DOHH2 (cell line): ENCODE data around the gene PTGIR.
A peak's percentile ranks its signal among the peaks of the same experiment; 100 is the strongest.

Experiments
- H3F3A ChIP-seq: fragments of 200-600 bp; sonication (generic), shearing (Covaris generic); 2 replicates; pipeline ENCODE4 v1.6.0; 2016; ENCODE audit warnings: antibody characterized with exemption, mild to moderate bottlenecking; ENCODE audit not compliant: control insufficient read depth, insufficient read depth
- H3K27ac ChIP-seq: fragments of 200-600 bp; sonication (generic); 2 replicates; pipeline ENCODE4 v1.5.1; 2014; ENCODE audit warnings: low read depth, mild to moderate bottlenecking, low read length, moderate library complexity
- H3K27me3 ChIP-seq: fragments of 200-600 bp; sonication (generic); 2 replicates; pipeline ENCODE4 v1.6.1; 2014; ENCODE audit warnings: mild to moderate bottlenecking, low read length, mixed read lengths; ENCODE audit not compliant: control insufficient read depth
- H3K36me3 ChIP-seq: fragments of 200-600 bp; sonication (generic); 2 replicates; pipeline ENCODE4 v1.6.1; 2014; ENCODE audit warnings: mild to moderate bottlenecking, low read length, moderate library complexity, mixed read lengths; ENCODE audit not compliant: control insufficient read depth
- H3K4me1 ChIP-seq: fragments of 200-600 bp; sonication (generic); 2 replicates; pipeline ENCODE4 v1.6.1; 2014; ENCODE audit warnings: mild to moderate bottlenecking, low read length, mixed read lengths; ENCODE audit not compliant: control insufficient read depth
- H3K4me2 ChIP-seq: fragments of 200-600 bp; sonication (generic); 2 replicates; pipeline ENCODE4 v1.6.0; 2014; ENCODE audit warnings: mild to moderate bottlenecking, low read length, moderate library complexity
- H3K4me3 ChIP-seq: fragments of 200-600 bp; sonication (generic); 2 replicates; pipeline ENCODE4 v1.5.1; 2014; ENCODE audit warnings: mild to moderate bottlenecking, low read length, mixed read lengths
- H3K79me2 ChIP-seq: fragments of 200-600 bp; sonication (generic); 2 replicates; pipeline ENCODE4 v1.6.1; 2014; ENCODE audit warnings: mild to moderate bottlenecking, low read length, mixed read lengths; ENCODE audit not compliant: control insufficient read depth
- H3K9me2 ChIP-seq: fragments of 200-600 bp; sonication (generic); replicated peaks from 2 replicates; pipeline ENCODE4 v1.6.1; 2014; ENCODE audit warnings: mild to moderate bottlenecking, low read length, mixed read lengths; ENCODE audit not compliant: control insufficient read depth
- H3K9me3 ChIP-seq: fragments of 200-600 bp; sonication (generic); 2 replicates; pipeline ENCODE4 v1.6.1; 2014; ENCODE audit warnings: antibody characterized with exemption, low read length, mixed read lengths; ENCODE audit not compliant: control insufficient read depth, insufficient read depth
- H4K20me1 ChIP-seq: fragments of 200-600 bp; sonication (generic); 2 replicates; pipeline ENCODE4 v1.6.0; 2014; ENCODE audit warnings: low read depth, mild to moderate bottlenecking, antibody characterized with exemption, low read length, moderate library complexity; ENCODE audit not compliant: control insufficient read depth, insufficient read depth
- EZH2phosphoT487 ChIP-seq: fragments of 200-600 bp; sonication (generic); IDR thresholded peaks from 2 replicates; pipeline ENCODE4 v1.6.1; 2017; ENCODE audit warnings: borderline replicate concordance, mild to moderate bottlenecking, antibody characterized with exemption, low read length, moderate library complexity, mixed read lengths
- TF ChIP-seq, protein P1 (sequence below): fragments of 200-600 bp; sonication (generic); IDR thresholded peaks from one replicate; pipeline ENCODE4 v1.5.1; 2014; ENCODE audit warnings: antibody characterized with exemption, mild to moderate bottlenecking, low read depth, low read length; ENCODE audit not compliant: poor library complexity, severe bottlenecking

The PTGIR gene

DNA sequence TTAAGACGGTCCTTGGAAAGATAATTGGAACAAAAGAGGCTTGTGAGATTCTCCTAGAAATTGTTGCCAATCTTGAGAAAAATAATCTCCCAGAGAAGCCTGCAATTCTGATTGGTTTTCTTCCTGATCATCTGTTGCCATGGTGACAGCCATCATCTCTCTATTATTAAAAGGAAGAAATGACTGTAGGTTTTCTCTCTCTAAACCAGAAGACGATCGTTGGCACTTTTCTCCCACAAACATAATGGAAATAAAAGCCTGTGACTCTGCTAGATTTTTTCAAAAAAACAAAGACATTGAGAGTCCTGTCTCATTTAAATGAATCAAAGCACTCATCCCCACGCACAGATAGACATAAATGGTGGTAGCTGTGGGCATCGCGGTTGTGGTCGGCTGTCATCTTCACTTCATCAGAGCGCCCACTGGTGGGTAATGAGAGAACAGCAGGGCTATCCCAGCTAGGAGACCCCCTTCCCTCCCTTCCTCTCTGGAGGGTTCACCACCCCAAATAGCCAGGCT is 45.5 kb downstream of the PTGIR start:
- H3F3A ChIP-seq = peaks cover 3% of the 10 kb centered on the region; the same call in 1 of the 2 replicates
- no peak overlapping the region for H3K4me2 ChIP-seq
- no peaks in the 10 kb centered on the region for H3K36me3 ChIP-seq
- H3K4me1 ChIP-seq = peaks cover 19% of the 10 kb centered on the region
- no peak for TF ChIP-seq EZH2phosphoT487
- TF ChIP-seq, protein P1, sequence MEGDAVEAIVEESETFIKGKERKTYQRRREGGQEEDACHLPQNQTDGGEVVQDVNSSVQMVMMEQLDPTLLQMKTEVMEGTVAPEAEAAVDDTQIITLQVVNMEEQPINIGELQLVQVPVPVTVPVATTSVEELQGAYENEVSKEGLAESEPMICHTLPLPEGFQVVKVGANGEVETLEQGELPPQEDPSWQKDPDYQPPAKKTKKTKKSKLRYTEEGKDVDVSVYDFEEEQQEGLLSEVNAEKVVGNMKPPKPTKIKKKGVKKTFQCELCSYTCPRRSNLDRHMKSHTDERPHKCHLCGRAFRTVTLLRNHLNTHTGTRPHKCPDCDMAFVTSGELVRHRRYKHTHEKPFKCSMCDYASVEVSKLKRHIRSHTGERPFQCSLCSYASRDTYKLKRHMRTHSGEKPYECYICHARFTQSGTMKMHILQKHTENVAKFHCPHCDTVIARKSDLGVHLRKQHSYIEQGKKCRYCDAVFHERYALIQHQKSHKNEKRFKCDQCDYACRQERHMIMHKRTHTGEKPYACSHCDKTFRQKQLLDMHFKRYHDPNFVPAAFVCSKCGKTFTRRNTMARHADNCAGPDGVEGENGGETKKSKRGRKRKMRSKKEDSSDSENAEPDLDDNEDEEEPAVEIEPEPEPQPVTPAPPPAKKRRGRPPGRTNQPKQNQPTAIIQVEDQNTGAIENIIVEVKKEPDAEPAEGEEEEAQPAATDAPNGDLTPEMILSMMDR = peak; percentile 75
- no peak overlapping the region for H3K4me3 ChIP-seq
- H3K9me3 ChIP-seq = peaks cover 4% of the 10 kb centered on the region; the same call in 1 of the 2 replicates
- no peaks in the 10 kb centered on the region for H3K79me2 ChIP-seq
- peaks cover 4% of the 10 kb centered on the region; the same call in 1 of the 2 replicates for H3K27me3 ChIP-seq
- no peak overlapping the region for H3K27ac ChIP-seq
- H4K20me1 ChIP-seq = no peaks in the 10 kb centered on the region
- H3K9me2 ChIP-seq = no peaks in the 10 kb centered on the region

DNA sequence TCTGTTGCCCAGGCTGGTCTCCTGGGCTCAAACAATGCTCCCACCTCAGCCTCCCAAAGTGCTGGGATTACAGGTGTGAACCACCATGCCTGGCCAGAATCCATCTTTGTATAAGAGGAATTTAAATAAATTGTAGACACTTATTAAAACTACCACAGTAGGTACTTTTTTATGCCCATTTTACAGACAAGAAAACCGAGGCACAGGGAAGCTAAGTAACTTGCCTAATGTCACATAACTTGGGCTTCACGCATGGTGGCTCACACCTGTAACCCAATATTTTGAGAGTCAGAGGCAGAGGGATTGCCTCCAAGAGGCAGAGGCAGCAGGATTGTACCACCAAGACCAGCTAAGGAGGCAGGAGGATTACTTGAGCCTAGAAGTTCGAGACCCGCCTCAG is 46.4 kb downstream of the PTGIR start:
- H3K4me3 ChIP-seq = no peak overlapping the region
- H3K9me2 ChIP-seq = no peaks in the 10 kb centered on the region
- TF ChIP-seq EZH2phosphoT487 = no peak
- TF ChIP-seq, protein P1 = no peak
- no peak overlapping the region for H3K27ac ChIP-seq
- peaks cover 4% of the 10 kb centered on the region; the same call in 1 of the 2 replicates for H3K27me3 ChIP-seq
- H3F3A ChIP-seq = peaks cover 3% of the 10 kb centered on the region; the same call in 1 of the 2 replicates
- H3K4me1 ChIP-seq = peaks cover 19% of the 10 kb centered on the region
- H3K9me3 ChIP-seq = peaks cover 4% of the 10 kb centered on the region; the same call in 1 of the 2 replicates
- H3K4me2 ChIP-seq = no peak overlapping the region
- no peaks in the 10 kb centered on the region for H3K79me2 ChIP-seq
- no peaks in the 10 kb centered on the region for H4K20me1 ChIP-seq
- no peaks in the 10 kb centered on the region for H3K36me3 ChIP-seq

DNA sequence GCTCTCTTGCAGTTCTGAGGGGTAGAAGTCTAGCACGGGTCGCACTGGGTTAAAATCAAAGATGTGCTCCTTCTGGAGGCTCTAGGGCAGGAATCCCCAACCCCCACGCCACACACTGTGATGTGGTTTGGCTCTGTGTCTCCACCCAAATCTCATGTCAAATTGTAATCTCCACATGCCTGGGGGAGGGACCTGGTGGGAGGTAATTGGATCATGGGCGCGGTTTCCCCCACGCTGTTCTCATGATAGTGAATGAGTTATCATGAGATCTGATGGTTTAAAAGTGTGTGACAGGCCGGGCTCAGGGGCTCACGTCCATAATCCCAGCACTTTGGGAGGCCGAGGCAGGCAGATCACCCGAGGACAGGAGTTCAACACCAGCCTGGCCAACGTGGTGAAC is 50.4 kb downstream of the PTGIR start:
- Histone ChIP-seq H4K20me1 (no peaks in the 10 kb centered on the region), H3K4me1 (peaks cover 19% of the 10 kb centered on the region), H3K36me3 (no peaks in the 10 kb centered on the region), H3K27me3 (no peaks in the 10 kb centered on the region), H3K4me2 (no peak overlapping the region), H3K9me2 (no peaks in the 10 kb centered on the region), H3F3A (peaks cover 3% of the 10 kb centered on the region; the same call in 1 of the 2 replicates), H3K27ac (no peak overlapping the region), H3K4me3 (no peak overlapping the region), H3K79me2 (no peaks in the 10 kb centered on the region), H3K9me3 (peaks cover 4% of the 10 kb centered on the region; the same call in 1 of the 2 replicates)
- TF ChIP-seq, protein P1 = no peak
- TF ChIP-seq EZH2phosphoT487 = no peak
